UCSD-AML1 (cell line): ENCODE data around the gene ACP6.

Experiments
- DNase-seq: peaks from one replicate; lab custom pipeline; 2025; ENCODE audit not compliant: unreplicated experiment; lab: John Stamatoyannopoulos, UW

ACP6 gene

DNA sequence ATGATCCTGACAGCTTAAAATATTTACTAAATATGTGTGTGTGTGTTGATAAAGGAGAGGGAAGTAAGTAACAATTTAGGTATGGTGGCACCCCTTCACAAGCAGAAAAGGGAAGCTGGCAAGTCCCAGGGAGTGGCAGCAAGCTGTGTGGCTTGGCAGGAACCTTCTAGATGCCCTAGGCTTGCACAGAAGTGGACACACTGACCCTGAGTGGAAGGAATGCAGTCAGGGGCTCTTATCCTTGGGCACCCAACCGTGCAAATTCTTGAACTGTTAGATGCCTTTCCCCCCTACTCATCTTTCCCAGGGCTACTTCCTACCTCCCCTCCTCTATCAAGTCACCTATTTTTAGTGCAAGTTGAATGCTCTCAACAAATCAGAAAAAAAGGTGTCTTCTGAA lies 18.9 kb downstream of the ACP6 start:
- no peak for DNase-seq

DNA sequence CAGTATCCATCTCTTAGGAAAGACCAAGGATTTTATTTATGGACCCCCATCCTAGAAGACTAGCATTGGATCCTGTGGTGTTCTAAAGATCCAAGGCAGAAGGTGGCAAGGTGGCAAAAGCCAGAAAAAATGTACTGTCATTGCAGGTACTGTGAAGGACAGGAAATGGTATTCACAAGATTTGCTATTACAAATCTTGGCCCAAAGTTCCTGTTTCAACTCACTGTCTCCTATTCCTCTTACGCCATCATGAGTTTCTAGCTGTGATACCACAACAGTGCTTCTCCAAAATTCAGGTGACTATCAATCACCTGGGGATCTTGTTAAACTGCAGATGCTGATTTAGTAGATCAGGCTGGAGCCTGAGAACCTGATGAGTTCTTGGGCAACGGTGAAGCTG lies 21.4 kb downstream of the ACP6 start:
- DNase-seq = no peak

DNA sequence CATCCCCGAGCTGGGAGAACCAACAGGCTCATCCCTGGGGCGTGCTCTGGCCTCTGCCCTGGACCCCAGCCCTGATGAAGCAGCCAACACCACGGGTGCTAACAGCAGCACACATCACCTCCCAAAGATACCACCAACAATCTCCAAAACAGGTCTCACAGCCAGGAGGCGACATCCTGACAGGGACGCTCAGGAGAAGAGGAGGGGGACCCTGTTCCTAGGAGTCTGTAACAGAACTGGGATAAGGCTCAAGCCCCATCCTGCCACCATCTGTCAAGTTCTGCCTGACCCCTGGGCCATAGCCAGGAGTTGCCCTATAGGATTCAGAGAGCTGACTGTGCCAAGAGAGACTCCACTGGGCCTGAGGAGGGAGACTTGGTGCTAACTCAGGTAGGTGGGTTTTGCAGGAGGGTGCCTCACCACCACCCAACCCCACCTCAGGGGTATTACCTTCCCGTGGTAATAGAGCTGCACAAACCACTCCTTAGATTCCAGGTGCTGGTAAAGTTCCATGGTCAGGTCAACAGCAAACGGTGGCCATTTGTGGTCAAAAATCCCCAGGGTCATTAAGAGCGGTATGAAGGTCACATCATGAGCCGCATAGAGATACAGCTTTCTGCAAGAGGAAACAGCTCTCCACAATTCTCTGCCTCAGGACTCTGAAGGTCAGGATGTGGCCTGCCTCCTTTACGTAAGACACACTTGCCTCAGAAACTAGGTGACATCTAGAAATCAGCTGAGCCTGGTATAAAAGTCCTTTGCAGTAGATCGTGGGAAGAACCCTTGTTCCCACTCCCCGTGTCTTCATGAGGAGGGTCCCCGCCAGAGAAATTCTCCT lies 22.3 kb downstream of the ACP6 start:
- no peak for DNase-seq

DNA sequence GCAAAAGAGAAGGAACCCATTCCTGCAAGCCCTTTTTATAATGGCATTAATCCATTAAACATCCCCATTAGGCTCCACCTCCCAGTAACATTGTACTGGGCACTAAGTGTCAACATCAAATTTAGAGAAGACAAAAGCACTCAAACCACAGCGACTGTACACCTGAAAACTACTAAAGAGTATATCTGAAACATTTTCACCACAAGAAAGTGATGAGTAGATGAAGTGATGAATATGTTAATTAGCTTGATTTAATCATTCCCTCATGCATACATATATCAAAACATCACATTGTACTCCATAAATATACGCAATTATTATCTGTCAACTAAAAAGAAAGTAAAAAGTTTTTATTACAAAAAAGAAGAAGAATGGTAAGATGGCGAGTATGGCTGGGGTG lies 26.4 kb downstream of the ACP6 start:
- no peak for DNase-seq

DNA sequence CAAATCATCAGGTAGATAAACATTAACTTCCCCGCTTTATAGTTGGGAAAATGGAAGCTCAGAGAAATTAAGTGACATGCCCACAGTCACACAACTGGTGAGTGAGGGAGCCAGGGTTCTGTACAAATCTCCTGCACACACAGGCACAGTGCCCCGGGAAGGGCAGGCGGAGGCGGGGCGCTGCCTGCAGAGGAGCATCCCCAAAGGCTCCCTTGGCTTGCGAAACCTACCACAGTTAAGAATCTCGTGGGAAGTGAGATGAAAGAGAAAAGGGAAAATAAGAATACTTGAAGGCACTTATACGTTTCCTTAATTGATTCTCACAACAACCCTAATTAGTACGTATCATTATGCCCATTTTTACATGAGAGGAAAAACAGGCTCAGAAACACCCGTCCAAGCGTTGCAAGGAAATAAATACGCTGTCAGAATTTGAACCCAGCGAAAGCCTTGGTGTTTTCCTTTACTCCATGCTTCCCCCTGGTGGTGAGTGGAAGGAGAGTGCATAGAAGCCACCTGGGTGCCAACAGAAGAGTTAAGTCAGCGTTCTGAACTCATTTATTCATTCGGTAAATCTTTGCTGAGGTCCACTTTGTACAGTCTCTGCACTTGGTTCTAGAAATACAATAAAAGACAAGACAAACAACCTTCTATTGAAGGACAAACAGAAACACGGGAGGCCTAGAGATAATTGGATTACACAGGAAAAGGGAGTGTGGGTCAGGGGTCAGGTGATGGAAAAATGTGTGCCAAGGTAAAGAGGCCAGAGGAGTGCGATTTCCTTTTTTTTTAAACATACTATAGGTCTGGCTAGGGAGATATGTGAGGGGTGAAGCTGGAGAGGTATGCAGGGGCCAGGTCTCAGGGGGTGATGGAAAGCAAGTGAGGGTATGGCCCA lies 28.4 kb downstream of the ACP6 start:
- DNase-seq = no peak

DNA sequence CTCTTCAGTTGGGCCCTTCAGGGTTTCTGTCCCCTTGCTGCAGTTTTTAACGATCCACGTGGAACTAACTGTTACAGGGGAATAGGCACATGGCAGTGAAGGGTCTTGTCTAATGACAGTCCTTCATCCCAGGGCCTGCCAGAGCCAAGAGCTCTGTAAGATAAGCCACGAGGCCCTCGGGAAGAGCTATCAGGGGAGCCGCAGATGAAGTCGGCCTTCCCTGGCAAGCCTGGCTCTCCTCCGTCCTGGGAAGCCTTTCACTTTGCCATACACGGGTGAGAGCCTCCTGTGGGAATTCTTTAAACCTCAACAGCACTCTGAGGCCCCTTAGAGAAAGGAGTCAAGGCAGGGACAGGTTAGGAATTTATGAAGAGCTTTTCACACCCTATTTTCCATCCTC lies 29.0 kb downstream of the ACP6 start:
- no peak for DNase-seq

DNA sequence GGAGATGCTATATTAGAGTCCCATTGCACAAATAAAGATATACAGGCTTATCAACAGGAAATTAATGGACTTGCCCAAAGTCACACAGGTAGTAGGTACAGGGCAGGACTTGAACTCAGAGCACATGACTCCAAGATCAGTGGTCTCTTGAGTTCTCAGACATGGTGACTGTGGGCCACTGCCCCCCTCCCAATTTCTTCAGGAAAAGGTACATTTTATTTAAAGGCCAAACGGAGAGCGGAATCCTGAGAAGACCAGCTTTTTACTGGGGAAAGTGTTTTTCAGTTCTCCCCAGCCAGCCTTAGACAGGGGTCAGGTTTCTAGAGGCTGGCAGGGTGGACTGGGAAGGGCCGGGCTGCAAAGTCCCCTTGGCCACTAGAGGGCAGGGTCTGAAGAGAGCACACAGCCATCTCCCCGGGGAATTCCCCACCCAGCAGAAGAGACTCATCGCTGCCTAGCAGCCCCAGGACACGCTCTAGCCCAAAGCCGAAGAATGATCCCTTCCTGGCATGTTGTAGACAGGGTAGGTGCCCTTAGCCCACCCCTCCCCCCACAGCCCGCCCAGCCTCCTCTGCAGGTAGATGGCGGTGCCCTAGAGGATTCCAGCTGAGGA lies 29.7 kb downstream of the ACP6 start:
- DNase-seq = peak; percentile 61

DNA sequence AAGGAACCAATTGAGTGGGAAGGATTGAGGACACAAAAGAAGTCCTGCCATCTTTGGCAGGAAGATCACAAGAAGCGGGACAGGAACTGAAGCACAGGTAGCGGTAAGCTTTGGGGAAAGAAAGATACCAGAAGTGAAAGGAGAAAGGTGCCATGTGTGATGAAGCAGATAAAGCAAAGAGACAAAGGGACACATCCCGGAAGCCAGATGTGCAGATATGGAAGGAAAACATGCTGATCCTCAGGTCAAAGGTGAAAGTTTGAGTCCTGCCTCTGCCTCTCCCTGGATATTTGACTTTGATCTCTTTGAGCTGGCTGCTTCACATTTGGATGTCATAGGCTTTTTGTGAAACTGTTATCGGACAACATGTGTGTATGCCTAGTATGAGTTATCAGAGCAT lies 34.0 kb downstream of the ACP6 start:
- DNase-seq = no peak

DNA sequence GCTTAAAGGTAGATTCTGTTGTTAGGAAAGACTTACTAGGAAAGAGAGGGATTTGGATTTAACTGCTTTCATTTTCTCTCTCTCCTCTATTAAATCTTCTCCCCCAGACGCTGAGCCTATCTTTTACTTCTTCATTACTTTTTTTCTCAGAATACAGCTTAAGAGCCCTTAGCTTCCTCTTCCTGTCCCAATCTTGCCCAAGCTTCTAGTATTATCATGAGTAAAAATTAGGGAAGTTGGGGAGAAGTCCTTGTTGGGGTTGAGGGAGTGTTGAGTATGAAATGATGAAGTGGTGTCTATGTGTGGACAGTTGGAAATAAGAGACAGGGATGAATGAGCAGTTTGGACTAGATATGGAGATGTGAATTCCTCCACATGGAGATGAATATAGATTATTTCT lies 35.0 kb downstream of the ACP6 start:
- no peak for DNase-seq

DNA sequence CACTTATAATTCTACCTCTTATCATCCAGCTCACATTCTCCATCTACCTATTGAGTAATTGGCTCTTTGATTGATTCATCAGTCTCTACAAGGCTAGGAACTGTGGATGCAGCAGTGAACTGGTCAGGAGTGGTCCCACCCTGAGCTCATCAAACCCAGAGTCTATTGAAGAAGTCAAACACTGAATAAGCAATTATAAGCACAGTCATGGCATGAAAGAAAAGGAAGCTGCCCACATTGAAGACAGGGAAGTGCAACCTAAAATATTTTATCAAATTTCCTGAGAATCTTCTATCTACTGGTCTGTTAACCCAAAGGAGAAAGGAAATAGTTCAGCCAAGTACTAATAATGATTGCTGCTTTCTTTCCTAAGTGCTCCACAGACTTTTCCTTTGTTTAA lies 35.7 kb downstream of the ACP6 start:
- no peak for DNase-seq

DNA sequence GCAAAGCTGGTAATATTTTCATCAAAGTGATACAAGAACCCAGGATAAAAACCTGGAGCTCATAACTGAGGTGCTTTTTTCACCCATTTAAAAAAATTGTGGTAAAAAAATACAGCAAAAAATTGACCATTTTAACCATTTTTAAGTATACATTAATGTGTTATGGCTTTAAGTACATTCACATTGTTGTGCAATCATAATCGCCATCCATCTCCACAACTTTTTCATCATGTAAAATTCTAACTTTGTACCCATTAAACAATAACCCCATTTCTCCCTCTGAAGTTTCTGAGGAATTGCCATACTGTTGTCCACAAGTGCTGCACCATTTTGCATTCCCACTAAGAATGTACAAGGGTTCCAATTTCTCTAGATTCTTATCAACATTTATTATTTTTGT lies 36.6 kb downstream of the ACP6 start:
- DNase-seq = no peak

DNA sequence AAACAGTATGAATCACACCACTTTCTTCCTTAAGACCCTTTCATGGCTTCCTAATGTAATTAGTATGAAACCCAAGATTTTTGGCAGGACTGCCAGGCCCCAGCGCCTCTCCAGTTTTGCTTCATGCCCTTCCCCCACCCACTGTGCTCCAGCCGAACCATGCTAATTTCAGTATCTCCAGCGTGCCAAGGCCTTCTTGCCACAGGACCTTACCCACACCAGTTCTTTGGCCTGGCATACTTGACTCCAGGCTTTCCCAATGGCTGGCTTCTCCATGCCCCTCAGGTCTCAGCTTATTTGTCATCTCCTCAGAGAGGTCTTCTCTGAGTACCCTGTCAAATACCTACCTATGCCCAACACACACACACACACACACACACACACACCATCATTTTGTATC lies 38.5 kb downstream of the ACP6 start:
- no peak for DNase-seq

DNA sequence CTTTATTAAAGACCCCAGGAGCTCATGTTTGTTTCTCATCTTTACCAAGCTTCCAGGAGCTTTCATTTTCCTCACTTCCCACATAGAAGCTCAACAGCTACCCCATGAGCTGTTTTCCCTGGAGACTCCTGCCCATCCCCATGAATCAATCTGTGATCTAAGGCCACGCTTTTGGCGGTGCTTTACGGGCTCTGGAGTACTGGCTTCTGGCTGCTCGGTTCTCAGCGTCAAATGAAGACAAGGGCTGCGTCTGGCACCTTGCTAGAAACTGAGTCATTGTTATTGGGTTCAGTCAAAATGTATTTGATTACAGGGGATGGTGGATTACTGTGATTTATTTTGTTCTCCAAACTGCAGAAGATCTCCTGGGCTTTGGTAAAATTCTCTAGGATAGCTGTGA lies 39.9 kb downstream of the ACP6 start:
- DNase-seq = no peak

DNA sequence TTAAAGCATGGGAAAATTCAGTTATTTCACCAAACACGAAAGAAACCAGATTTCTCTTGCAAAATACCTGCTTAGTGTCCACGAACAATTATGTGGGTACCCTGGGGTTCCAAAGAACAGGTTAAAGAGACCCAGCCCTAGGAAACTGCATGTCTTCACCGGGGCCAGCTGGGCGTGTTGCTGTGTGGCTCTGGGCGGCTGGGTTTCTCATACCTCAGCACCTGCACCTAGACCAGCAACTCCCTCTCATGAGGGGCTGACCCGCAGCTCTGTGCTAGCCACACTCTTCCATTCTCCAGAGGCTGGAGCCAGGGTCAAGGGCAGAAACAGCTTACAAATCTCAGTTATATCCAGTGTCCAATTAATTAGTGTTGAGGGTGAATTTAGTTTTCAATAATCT lies 40.3 kb downstream of the ACP6 start:
- no peak for DNase-seq

DNA sequence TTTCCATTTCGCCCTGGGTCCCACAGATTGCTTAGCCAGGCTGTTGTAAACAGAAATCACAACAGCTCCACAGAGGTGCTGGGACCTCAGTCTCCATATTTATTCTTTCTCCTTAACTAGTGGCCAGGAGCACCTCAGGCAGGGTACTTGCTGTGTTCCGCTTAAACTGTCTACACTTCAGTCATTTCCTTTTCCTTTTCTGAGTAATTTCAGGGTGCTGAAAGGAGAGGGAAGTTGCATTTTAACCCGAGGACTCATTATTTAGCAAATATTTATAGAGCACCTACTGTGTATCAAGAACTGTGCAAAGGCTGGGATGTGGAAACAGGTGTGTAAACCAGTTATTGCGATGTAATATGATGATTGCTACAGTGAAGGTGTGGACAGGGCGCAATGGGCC lies 41.9 kb downstream of the ACP6 start:
- no peak for DNase-seq

DNA sequence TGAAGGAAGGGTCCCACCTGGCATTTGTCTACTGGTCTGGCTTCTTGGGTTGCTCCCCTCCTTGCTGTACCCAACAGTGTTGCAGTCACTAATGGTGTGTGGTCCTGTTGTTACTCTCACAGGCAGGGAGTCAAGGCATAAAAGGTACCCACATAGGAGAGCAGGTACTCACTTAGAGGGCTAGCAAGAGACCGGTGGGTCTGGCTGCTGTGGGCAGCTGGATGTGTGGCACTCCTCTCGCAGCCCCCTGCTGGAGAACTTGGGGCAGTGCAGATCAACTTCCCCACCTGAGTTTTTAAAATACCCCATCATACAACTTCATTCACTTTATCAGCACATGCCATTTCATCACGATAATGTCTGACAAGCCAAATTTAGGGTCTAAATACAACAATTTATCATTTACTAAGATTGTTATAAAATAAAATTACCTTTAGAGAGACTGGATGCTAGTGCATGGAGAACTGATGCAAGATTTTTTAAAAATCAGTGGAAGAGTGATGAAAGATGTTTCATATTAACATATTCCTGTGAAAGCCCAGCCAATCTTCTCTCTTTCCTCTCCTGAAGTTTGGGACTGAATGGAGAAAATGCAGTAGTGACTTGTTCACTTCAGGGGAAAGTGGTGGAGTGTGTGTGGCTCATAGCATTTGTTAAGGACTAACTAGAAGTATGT lies 42.8 kb downstream of the ACP6 start:
- DNase-seq = peak; percentile 30

DNA sequence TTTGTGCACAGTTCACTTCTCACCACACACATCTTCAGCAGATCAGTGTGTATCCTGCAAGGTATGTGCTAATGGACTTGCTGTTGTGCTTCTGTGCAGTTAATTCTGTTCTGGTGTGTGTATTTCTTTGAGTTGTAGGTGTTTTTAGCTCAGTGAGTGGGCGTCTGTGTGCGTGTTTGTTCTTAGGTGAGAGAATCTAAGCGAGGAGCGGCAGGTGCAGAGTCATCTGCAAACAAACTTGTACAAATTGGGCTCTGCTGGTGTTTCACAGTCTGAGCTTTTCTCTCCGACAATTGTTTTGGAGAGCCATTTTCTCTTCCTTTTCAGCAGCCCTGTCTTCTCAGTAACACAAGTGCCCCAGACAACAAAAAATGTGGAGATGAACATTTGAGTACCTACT lies 43.6 kb downstream of the ACP6 start:
- DNase-seq = no peak

DNA sequence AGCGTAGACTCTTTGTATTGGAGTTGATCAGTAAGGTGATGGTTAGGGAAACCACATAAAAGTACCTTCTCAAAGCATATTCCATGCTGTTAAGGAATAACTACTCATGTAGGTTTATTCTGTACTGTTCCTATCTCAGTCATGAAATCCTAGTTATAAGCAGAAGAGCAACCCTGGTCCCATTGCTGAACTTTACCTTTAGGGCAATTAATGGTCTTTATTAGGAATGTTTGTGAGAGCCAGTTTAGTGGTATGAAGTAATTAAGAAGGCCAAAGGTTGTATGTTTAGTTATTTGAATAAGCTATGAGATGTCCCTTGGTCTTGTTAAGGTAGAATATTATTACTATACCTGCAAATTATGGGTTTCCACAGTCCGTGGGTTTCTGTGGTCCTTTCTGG lies 44.0 kb downstream of the ACP6 start:
- no peak for DNase-seq

DNA sequence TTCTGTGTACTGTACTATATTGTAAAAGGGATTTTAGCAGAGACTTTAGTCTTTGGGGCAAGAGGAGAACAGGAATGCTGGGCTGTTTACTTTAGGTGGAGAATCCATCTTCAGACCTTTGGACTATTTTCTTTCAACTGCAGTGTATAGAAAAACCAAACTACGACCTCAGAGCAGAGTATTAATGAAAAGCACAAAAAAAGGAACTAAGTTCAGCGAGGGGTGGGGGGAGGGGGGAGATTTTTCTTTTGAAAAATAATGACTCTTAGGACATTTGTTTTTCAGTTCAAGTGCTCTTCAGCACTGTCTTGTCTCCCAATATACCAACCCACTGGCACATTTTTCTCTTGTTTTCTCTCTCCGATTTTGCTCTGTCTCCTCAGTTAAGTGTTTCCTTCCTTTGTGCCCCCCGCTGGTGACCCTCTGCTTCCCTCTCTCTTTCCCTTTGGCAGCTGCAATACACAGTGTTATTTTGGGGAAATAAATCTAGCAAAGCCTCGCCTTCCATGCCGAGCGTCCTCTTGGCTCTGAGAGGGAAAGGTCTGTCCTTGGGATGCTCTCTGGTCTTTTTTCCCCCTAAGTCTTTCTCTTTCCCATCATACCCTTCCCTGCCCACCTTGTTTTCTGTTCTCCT lies 44.8 kb downstream of the ACP6 start:
- no peak for DNase-seq

DNA sequence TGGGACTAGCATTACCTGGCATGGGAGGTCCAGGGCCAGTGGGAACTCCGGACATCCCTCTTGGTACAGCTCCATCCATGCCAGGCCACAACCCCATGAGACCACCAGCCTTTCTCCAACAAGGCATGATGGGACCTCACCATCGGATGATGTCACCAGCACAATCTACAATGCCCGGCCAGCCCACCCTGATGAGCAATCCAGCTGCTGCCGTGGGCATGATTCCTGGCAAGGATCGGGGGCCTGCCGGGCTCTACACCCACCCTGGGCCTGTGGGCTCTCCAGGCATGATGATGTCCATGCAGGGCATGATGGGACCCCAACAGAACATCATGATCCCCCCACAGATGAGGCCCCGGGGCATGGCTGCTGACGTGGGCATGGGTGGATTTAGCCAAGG lies 45.8 kb downstream of the ACP6 start:
- DNase-seq = no peak

DNA sequence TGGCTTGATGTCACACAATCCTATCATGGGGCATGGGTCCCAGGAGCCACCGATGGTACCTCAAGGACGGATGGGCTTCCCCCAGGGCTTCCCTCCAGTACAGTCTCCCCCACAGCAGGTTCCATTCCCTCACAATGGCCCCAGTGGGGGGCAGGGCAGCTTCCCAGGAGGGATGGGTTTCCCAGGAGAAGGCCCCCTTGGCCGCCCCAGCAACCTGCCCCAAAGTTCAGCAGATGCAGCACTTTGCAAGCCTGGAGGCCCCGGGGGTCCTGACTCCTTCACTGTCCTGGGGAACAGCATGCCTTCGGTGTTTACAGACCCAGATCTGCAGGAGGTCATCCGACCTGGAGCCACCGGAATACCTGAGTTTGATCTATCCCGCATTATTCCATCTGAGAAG lies 46.3 kb downstream of the ACP6 start:
- DNase-seq = no peak
